Embryonic facial prominence (tissue), 1 donor: ENCODE results near the gene WWTR1.
A peak's percentile ranks its signal among the peaks of the same experiment; 100 is the strongest.

Experiments used
- DNase-seq: peaks from one replicate; pipeline ENCODE4 v3.0.0-alpha.2; 2016; ENCODE audit errors: extremely low spot score

WWTR1 gene

GRCh38 chr3:149567381-149567780, 90.4 kb downstream of the WWTR1 start:
- no peak for DNase-seq

- DNase-seq: no peak
Measured at GRCh38 chr3:149566292-149566975, 91.4 kb downstream of the WWTR1 start.

- no peak for DNase-seq
Measured at GRCh38 chr3:149564079-149564478, 93.7 kb downstream of the WWTR1 start.

- no peak for DNase-seq
Measured at GRCh38 chr3:149563114-149563513, 94.7 kb downstream of the WWTR1 start.

GRCh38 chr3:149560617-149561016, 97.2 kb downstream of the WWTR1 start:
- no peak for DNase-seq

- no peak for DNase-seq
Measured at GRCh38 chr3:149560001-149560400, 97.8 kb downstream of the WWTR1 start.

- DNase-seq: no peak
Measured at GRCh38 chr3:149559525-149559924, 98.3 kb downstream of the WWTR1 start.

- DNase-seq: no peak
Measured at GRCh38 chr3:149555927-149556326, 101.9 kb downstream of the WWTR1 start.

- DNase-seq: no peak
Measured at GRCh38 chr3:149554826-149555225, 103.0 kb downstream of the WWTR1 start.

GRCh38 chr3:149553781-149554451, 103.9 kb downstream of the WWTR1 start:
- peak; percentile 83 for DNase-seq

- no peak for DNase-seq
Measured at GRCh38 chr3:149552700-149553099, 105.1 kb downstream of the WWTR1 start.

GRCh38 chr3:149551500-149551899, 106.3 kb downstream of the WWTR1 start:
- DNase-seq: no peak

- no peak for DNase-seq
Measured at GRCh38 chr3:149548669-149549065, 109.2 kb downstream of the WWTR1 start.

- DNase-seq: no peak
Measured at GRCh38 chr3:149547954-149548668, 109.7 kb downstream of the WWTR1 start.

GRCh38 chr3:149547413-149547812, 110.4 kb downstream of the WWTR1 start:
- DNase-seq: no peak

- DNase-seq: no peak
Measured at GRCh38 chr3:149545049-149545448, 112.8 kb downstream of the WWTR1 start.

- no peak for DNase-seq
Measured at GRCh38 chr3:149542375-149543312, 115.2 kb downstream of the WWTR1 start.

GRCh38 chr3:149541091-149541491, 116.7 kb downstream of the WWTR1 start:
- DNase-seq: no peak

- DNase-seq: no peak
Measured at GRCh38 chr3:149538371-149538770, 119.5 kb downstream of the WWTR1 start.

GRCh38 chr3:149536429-149536828, 121.4 kb downstream of the WWTR1 start:
- no peak for DNase-seq

GRCh38 chr3:149535333-149535685, 122.5 kb downstream of the WWTR1 start:
- DNase-seq: no peak
